ENCODE measurements around the gene IDS.

GRCh38 chrX:149471397-149471796 is 33.7 kb downstream of the IDS start:
- TF ChIP-seq POLR2AphosphoS5 (IDR thresholded peaks at IDR 0.05) (no peak), CTCF (IDR thresholded peaks at IDR 0.05) (no peak)

Data from stomach (tissue), 4 donors.